ENCODE measurements around the gene AKAP12.
"Not testable (repeated sequence)": the region's sequence is repeated elsewhere in the genome, so short reads cannot be mapped to it uniquely, and the experiment has no call there.

The AKAP12 gene

GRCh38 chr6:151313066-151313491 lies 73.3 kb downstream of the AKAP12 start:
- no peak for ATAC-seq

GRCh38 chr6:151315661-151316060 lies 75.9 kb downstream of the AKAP12 start:
- ATAC-seq: not testable (repeated sequence)

- ATAC-seq: no peak
Measured at GRCh38 chr6:151317103-151317994, 77.6 kb downstream of the AKAP12 start.

- ATAC-seq: no peak
Measured at GRCh38 chr6:151317995-151318365, 78.2 kb downstream of the AKAP12 start.

GRCh38 chr6:151320140-151320539 lies 80.4 kb downstream of the AKAP12 start:
- no peak for ATAC-seq

- ATAC-seq: no peak
Measured at GRCh38 chr6:151321438-151321837, 81.7 kb downstream of the AKAP12 start.

- ATAC-seq: no peak
Measured at GRCh38 chr6:151322570-151322969, 82.8 kb downstream of the AKAP12 start.

GRCh38 chr6:151323791-151324487 lies 84.2 kb downstream of the AKAP12 start:
- ATAC-seq: peak in 1 of 2 donors; percentile 74

GRCh38 chr6:151324488-151324825 lies 84.7 kb downstream of the AKAP12 start:
- ATAC-seq: no peak

- ATAC-seq: no peak
Measured at GRCh38 chr6:151325075-151326050, 85.6 kb downstream of the AKAP12 start.

- ATAC-seq: no peak
Measured at GRCh38 chr6:151326116-151326825, 86.5 kb downstream of the AKAP12 start.

- ATAC-seq: no peak
Measured at GRCh38 chr6:151327101-151327500, 87.3 kb downstream of the AKAP12 start.

GRCh38 chr6:151330130-151330696 lies 90.4 kb downstream of the AKAP12 start:
- ATAC-seq: no peak

GRCh38 chr6:151335930-151336329 lies 96.2 kb downstream of the AKAP12 start:
- no peak for ATAC-seq

- no peak for ATAC-seq
Measured at GRCh38 chr6:151338651-151339200, 99.0 kb downstream of the AKAP12 start.

- no peak for ATAC-seq
Measured at GRCh38 chr6:151339369-151339768, 99.6 kb downstream of the AKAP12 start.

- no peak for ATAC-seq
Measured at GRCh38 chr6:151340219-151340978, 100.6 kb downstream of the AKAP12 start.

GRCh38 chr6:151341476-151342195 lies 101.9 kb downstream of the AKAP12 start:
- no peak for ATAC-seq

- ATAC-seq: not testable (repeated sequence)
Measured at GRCh38 chr6:151342750-151343149, 103.0 kb downstream of the AKAP12 start.

Data from activated CD4-positive, CD25-positive, alpha-beta regulatory T cell treated with anti-CD3 and anti-CD28 coated beads, Interleukin-2, amount 50 U/mL, for 24 hours (primary cell).